GM19463 (cell line): ENCODE data around the gene SNX1.
"Not testable (repeated sequence)": the region's sequence is repeated elsewhere in the genome, so short reads cannot be mapped to it uniquely, and the experiment has no call there.

Source experiments
- ATAC-seq: cut with Tn5 transposase; IDR thresholded peaks from one replicate; pipeline ENCODE4 v1.9.1; 2021; ENCODE audit warnings: mild to moderate bottlenecking, moderate library complexity; ENCODE audit not compliant: unreplicated experiment

SNX1 gene

GRCh38 chr15:64095795-64096667 is at the start of gene SNX1:
TSS of gene SNX1 (plus strand) at chr15:64095982. CDS start at chr15:64096014, 32 bp downstream.
- ATAC-seq: peak; percentile 36

- ATAC-seq: peak; percentile 74
Measured at GRCh38 chr15:64046421-64047153, 49.2 kb upstream of the SNX1 start, which contains the start of gene DAPK2. TSS of gene DAPK2 (minus strand) at chr15:64046485. CDS start at chr15:64040261, 6,224 bp downstream.

GRCh38 chr15:64048781-64049460 is 46.9 kb upstream of the SNX1 start:
- no peak for ATAC-seq

- no peak for ATAC-seq
Measured at GRCh38 chr15:64050281-64051092, 45.3 kb upstream of the SNX1 start.

GRCh38 chr15:64051093-64051402 is 44.7 kb upstream of the SNX1 start:
- no peak for ATAC-seq

- no peak for ATAC-seq
Measured at GRCh38 chr15:64051407-64052259, 44.1 kb upstream of the SNX1 start.

- ATAC-seq: no peak
Measured at GRCh38 chr15:64052925-64053491, 42.8 kb upstream of the SNX1 start.

GRCh38 chr15:64053674-64054073 is 42.1 kb upstream of the SNX1 start:
- not testable (repeated sequence) for ATAC-seq

- ATAC-seq: no peak
Measured at GRCh38 chr15:64058279-64058678, 37.5 kb upstream of the SNX1 start.

GRCh38 chr15:64059104-64059503 is 36.7 kb upstream of the SNX1 start:
- ATAC-seq: not testable (repeated sequence)

GRCh38 chr15:64060716-64061115 is 35.1 kb upstream of the SNX1 start:
- ATAC-seq: no peak

GRCh38 chr15:64066451-64066850 is 29.3 kb upstream of the SNX1 start:
- ATAC-seq: no peak

- ATAC-seq: peak; percentile 45
Measured at GRCh38 chr15:64067564-64068030, 28.2 kb upstream of the SNX1 start.

- ATAC-seq: no peak
Measured at GRCh38 chr15:64068133-64068532, 27.6 kb upstream of the SNX1 start.

GRCh38 chr15:64070106-64070505 is 25.7 kb upstream of the SNX1 start:
- ATAC-seq: no peak

- no peak for ATAC-seq
Measured at GRCh38 chr15:64070965-64071851, 24.6 kb upstream of the SNX1 start.

GRCh38 chr15:64071931-64072765 is 23.6 kb upstream of the SNX1 start:
- no peak for ATAC-seq
